ENCODE measurements around the gene VGLL3.

- TF ChIP-seq CTCF (IDR thresholded peaks at IDR 0.05), result no peak
- no peak for TF ChIP-seq POLR2A (IDR thresholded peaks at IDR 0.05)
- TF ChIP-seq POLR2AphosphoS5 (IDR thresholded peaks at IDR 0.05), result no peak
These were observed 67.9 kb downstream of the VGLL3 start for GRCh38 chr3:86923071-86923491.
